ENCODE measurements around the gene SLC23A2.

The SLC23A2 gene

DNA sequence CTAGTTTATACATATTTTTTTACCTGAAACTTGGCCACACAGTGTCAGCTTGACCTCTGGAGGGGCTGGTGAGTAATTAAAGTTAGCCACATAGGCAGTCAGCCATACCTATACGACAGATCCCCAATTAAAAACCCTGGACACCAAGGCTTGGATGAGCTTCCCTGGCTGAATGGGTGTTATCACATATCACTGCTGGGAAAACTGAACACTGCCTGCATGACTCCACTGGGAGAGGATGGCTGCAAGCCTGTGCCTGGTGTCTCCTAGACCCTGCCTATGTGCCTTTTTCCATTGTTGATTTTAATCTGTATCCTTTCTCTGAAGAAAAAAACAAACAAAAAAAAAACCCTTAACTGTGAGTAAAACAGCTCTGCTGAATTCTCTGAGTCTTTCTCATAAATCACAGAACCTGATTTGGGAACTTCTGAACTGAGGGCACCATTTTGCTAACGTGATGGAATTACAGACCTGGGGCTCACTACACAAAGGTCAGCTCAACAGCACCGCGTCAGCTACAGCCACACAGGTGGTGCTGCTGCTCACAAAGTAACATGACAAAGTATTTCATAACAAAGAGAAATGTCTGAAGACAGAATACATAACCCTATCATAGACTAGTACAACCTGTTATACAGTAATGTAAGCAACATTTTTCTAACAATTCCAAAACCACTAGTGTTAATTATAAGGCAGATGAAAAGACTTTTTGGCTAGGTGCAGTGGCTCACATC lies 97.0 kb downstream of the SLC23A2 start:
- TF ChIP-seq, protein P1, sequence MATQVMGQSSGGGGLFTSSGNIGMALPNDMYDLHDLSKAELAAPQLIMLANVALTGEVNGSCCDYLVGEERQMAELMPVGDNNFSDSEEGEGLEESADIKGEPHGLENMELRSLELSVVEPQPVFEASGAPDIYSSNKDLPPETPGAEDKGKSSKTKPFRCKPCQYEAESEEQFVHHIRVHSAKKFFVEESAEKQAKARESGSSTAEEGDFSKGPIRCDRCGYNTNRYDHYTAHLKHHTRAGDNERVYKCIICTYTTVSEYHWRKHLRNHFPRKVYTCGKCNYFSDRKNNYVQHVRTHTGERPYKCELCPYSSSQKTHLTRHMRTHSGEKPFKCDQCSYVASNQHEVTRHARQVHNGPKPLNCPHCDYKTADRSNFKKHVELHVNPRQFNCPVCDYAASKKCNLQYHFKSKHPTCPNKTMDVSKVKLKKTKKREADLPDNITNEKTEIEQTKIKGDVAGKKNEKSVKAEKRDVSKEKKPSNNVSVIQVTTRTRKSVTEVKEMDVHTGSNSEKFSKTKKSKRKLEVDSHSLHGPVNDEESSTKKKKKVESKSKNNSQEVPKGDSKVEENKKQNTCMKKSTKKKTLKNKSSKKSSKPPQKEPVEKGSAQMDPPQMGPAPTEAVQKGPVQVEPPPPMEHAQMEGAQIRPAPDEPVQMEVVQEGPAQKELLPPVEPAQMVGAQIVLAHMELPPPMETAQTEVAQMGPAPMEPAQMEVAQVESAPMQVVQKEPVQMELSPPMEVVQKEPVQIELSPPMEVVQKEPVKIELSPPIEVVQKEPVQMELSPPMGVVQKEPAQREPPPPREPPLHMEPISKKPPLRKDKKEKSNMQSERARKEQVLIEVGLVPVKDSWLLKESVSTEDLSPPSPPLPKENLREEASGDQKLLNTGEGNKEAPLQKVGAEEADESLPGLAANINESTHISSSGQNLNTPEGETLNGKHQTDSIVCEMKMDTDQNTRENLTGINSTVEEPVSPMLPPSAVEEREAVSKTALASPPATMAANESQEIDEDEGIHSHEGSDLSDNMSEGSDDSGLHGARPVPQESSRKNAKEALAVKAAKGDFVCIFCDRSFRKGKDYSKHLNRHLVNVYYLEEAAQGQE (IDR thresholded peaks at IDR 0.05; ENCODE audit: insufficient read depth in 1 of 2, low read depth in 2 of 2, low read length in 2 of 2) = no peak

DNA sequence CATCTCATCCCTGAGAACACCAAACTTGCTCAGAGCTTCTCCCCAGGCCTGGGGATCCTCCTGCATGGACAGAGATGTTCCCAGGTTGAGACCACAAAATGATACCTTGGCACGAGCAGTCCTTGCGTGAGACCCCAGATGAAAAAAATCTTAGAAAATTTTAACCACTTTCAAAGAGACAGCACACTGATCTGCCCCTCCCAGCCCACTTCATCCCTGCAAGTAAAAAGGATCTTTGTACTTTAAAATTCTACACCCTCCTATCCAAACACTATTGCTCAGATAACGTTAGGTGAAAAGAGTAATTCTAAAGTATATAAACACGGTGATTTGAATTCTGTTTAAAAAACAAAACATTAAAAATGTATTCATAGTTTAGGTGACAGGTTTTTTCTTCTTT lies 98.5 kb downstream of the SLC23A2 start:
- TF ChIP-seq SIN3A (IDR thresholded peaks at IDR 0.05; ENCODE audit: borderline replicate concordance, insufficient read depth, low read length) (no peak), FOXP2 (optimal IDR thresholded peaks at IDR 0.05; ENCODE audit: borderline replicate concordance, extremely low read depth, extremely low read length, insufficient read depth) (no peak), POLR2AphosphoS5 (IDR thresholded peaks at IDR 0.05; ENCODE audit: low read depth, low read length) (no peak), TAF1 (IDR thresholded peaks at IDR 0.05; ENCODE audit: borderline replicate concordance, insufficient read depth, low read length) (no peak)
- TF ChIP-seq, protein P1 (IDR thresholded peaks at IDR 0.05; ENCODE audit: insufficient read depth in 1 of 2, low read depth in 2 of 2, low read length in 2 of 2) = no peak

DNA sequence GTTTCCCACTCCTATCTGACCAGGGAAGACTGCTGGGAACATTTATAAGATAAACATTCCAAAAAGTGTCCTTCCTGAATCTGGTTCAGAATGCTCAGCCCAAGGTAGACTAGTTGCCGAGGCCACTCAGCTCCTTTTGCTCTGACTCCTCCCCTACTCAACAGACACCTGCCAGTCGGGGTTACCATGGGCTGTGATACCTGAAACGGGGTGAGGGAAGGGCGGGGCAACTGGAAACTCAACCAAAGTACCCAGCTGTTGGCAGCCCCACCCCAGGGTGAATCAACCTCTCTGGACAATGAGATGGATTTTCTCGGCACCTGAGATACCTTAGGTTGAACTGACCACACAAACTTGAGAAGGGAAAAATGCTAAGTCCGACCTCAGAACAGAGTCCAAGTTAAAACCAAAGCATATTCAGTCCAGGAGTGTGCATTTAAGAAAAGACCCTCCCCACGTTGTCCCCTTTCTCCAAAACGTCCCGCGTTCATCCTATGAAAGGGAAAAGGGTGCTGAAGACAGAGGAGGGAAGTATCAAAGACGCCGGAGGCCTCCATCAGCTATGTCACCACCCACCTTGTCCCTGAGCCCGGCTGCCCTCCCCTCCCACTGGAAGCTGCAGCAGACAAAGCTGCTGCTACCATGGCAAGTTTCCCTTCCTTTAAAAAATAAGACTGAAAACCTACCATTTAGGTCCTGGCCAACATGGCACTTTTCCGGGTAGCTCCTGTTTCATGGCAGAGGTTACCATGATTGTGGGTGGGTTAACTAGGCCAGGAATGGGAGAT lies 100.1 kb downstream of the SLC23A2 start:
- TF ChIP-seq, protein P1 (IDR thresholded peaks at IDR 0.05; ENCODE audit: insufficient read depth in 1 of 2, low read depth in 2 of 2, low read length in 2 of 2) = no peak
- TF ChIP-seq POLR2AphosphoS5 (IDR thresholded peaks at IDR 0.05; ENCODE audit: low read depth, low read length) (no peak), TAF1 (IDR thresholded peaks at IDR 0.05; ENCODE audit: borderline replicate concordance, insufficient read depth, low read length) (no peak), FOXP2 (optimal IDR thresholded peaks at IDR 0.05; ENCODE audit: borderline replicate concordance, extremely low read depth, extremely low read length, insufficient read depth) (no peak), SIN3A (IDR thresholded peaks at IDR 0.05; ENCODE audit: borderline replicate concordance, insufficient read depth, low read length) (no peak)

DNA sequence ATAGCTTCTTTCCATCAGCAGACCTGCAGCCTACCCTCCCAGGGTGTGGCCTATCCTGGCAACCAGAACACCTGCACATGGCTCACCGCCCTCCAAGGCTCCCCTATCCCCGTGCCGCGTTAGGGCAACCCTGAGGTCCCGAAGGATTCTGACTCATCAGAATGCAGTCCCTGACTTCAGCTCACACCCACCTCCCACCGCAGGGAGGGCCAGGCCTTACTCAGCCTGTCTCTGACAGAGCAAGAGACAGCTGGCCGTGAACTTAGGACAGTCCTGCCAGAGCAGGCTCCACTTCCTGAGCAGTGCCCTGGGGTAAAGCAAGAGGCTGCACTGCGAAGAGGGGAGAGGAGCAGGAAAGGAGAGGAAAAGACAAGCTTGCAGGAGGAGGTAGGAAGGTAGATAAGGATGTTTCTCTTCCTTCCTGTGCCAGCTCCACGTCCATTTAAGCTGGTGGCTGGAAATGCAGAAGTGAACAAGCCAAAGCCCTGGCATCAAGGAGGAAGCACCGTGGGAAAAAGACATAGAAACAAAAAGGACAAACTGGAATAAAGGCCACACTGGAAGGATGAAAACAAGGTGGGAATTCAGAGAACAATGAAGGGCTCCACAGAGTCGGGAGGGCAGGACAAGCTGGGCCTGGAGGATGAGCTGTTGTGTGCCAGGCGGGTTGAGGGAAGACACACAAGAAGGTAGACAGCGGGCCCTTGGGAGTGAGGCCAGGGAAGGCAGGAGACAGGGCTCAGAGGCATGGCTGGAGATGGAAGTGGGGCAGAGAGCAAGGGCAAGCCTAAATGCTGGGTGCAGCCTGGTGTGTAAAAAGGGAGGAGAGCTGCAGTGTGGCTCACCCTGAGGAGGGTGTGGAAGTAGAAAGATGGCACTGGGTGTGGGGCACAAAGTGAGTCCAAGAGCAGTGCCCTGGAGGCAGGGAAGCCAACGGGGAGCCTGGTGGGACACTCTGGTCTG lies 102.7 kb downstream of the SLC23A2 start:
- TF ChIP-seq SIN3A (IDR thresholded peaks at IDR 0.05; ENCODE audit: borderline replicate concordance, insufficient read depth, low read length) (no peak), TAF1 (IDR thresholded peaks at IDR 0.05; ENCODE audit: borderline replicate concordance, insufficient read depth, low read length) (no peak), FOXP2 (optimal IDR thresholded peaks at IDR 0.05; ENCODE audit: borderline replicate concordance, extremely low read depth, extremely low read length, insufficient read depth) (no peak), POLR2AphosphoS5 (IDR thresholded peaks at IDR 0.05; ENCODE audit: low read depth, low read length) (no peak)
- TF ChIP-seq, protein P1 (IDR thresholded peaks at IDR 0.05; ENCODE audit: insufficient read depth in 1 of 2, low read depth in 2 of 2, low read length in 2 of 2) = no peak

Data from PFSK-1 (cell line).